ENCODE measurements around the gene ZYG11B.
A peak's percentile ranks its signal among the peaks of the same experiment; 100 is the strongest.
"Not testable (repeated sequence)": the region's sequence is repeated elsewhere in the genome, so short reads cannot be mapped to it uniquely, and the experiment has no call there.

Gene ZYG11B

DNA sequence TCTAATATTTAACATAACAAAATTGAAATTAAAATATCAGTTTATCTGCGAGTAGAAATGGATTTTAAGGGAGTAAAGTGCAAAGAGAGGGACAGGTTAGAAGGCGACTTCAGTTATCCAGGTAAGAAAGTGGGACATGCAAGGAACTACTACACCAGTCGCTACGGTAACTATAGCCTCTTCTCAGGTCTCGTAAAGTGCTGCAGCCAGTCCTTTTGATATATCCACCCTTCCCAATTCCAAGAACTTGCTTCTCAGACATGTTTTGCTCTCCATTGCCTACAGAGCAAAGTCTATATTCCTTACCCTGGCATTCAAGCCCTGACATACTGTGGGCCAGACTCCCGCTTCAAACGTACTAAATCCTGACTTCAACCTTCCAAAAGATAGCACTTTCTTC, 30.6 kb upstream of the ZYG11B start:
- Mint-ChIP-seq H3K27me3 (no peaks in the 10 kb centered on the region), H3K27ac (no peak overlapping the region), H3K4me1 (peaks cover 22 to 40% of the 10 kb centered on the region in 2 donors), H3K9me3 (no peaks in the 10 kb centered on the region), H3K36me3 (peaks cover 26 to 45% of the 10 kb centered on the region in 2 donors), H3K4me3 (peak overlapping the region; percentile 5 to 46)
- no peak for ATAC-seq (replicated peaks)
- no peak for DNase-seq

DNA sequence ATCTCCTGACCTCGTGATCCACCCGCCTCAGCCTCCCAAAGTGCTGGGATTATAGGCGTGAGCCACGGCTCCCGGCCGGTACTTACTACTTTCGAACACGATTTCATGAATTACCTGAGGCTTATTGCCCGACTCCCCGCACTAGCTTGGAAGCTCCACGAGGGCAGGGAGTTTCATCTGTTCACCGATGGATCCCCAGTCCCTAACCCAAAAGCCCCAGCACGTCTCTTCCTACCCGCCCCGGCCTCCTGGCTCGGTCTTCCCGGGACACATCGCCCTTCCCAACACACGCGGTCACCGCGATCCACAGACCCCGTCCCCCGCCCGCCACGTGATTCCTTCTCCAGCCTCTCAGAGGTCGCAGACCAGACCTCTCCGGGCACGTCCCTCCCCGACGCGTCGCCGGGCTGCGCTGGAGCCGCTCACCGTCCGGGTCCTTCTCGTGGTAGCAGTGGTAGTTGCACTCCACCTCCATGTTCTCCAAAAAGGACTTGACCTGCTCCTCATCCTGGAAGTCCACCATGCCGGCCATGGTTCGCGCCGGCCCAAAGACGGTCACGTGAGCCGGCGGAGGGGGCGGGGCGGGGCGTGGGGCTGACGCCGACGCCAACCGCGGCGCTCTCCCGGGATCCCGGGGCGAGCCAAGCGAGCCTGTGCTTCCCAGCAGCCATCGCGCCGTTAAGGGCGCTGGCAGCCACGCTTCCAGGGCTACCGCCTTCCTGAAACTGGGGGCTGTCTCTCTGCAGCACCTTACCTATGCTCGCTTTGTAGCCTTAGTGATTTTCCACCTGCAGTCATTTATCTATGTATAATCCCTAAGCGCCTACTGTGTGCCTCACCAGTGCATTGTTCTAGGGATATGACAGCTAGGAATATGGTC, 28.2 kb upstream of the ZYG11B start, which contains the start of gene COA7:
TSS of gene COA7 (minus strand) at position 553 of the 880 bp plus-strand sequence. CDS start at position 532, 21 bp downstream.
- Mint-ChIP-seq H3K4me3 (peak within 1 kb of the TSS; percentile 92 to 96), H3K4me1 (peaks cover 21 to 41% of the 10 kb centered on the region in 2 donors), H3K27me3 (no peaks in the 10 kb centered on the region), H3K36me3 (peaks cover 8 to 30% of the 10 kb centered on the region in 2 donors), H3K27ac (peak within 1 kb of the TSS; percentile 98), H3K9me3 (no peaks in the 10 kb centered on the region)
- DNase-seq, result peak; percentile 63
- ATAC-seq (replicated peaks), result peak; percentile 66 to 67

GRCh38 chr1:52702886-52703787, 23.1 kb upstream of the ZYG11B start:
- H3K27ac Mint-ChIP-seq, result peak overlapping the region; percentile 98
- ATAC-seq (replicated peaks) (peak; percentile 92), DNase-seq (peak; percentile 89)
- H3K4me1 Mint-ChIP-seq, result peaks cover 10 to 24% of the 10 kb centered on the region in 2 donors
- H3K36me3 Mint-ChIP-seq, result peaks cover under 1 to 2% of the 10 kb centered on the region in 2 donors
- no peaks in the 10 kb centered on the region for H3K9me3 Mint-ChIP-seq
- H3K27me3 Mint-ChIP-seq, result peaks cover 6 to 18% of the 10 kb centered on the region in 2 donors
- H3K4me3 Mint-ChIP-seq, result peak overlapping the region; percentile 89 to 92

DNA sequence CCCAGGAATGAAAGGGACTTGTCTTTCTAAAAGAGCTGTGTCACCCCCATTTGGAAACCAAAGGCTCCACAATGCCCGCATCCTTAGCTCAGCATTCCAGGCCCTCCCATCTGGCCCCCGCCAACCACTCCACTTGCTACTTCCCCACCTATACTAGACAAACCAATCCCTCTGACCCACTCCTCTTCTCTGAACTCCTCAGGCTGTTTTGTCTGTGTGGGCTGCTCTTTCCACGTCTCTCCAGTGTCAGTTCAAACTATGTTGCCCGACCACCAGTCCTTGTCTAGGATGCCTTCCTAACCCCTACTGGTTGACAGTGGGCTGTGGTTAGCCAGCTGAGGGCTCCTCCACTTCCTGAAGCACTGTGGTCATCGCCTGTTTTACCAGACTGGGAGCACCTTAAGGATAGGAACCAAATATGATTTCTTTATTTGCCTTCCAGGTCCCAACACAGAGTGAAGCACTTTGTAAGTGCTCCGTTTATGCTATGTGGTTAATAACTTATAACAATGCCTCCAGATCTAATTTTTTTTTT, 20.1 kb upstream of the ZYG11B start:
- Mint-ChIP-seq H3K36me3 (no peaks in the 10 kb centered on the region), H3K27ac (no peak overlapping the region), H3K4me1 (peaks cover 8 to 15% of the 10 kb centered on the region in 2 donors), H3K27me3 (peaks cover 10 to 18% of the 10 kb centered on the region in 2 donors), H3K4me3 (no peak overlapping the region), H3K9me3 (no peaks in the 10 kb centered on the region)
- ATAC-seq (replicated peaks) (no peak), DNase-seq (no peak)

GRCh38 chr1:52706941-52707926, 19.0 kb upstream of the ZYG11B start:
- Mint-ChIP-seq H3K36me3 (no peaks in the 10 kb centered on the region), H3K9me3 (peaks cover 0 to 2% of the 10 kb centered on the region in 2 donors), H3K4me3 (no peak overlapping the region), H3K27me3 (peaks cover 10 to 18% of the 10 kb centered on the region in 2 donors), H3K4me1 (peaks cover 8 to 14% of the 10 kb centered on the region in 2 donors), H3K27ac (no peak overlapping the region)
- ATAC-seq (replicated peaks), result no peak
- no peak for DNase-seq

GRCh38 chr1:52707927-52708655, 18.2 kb upstream of the ZYG11B start:
- Mint-ChIP-seq H3K27ac (no peak overlapping the region), H3K4me1 (peaks cover 6 to 8% of the 10 kb centered on the region in 2 donors), H3K4me3 (no peak overlapping the region), H3K27me3 (peaks cover 10 to 18% of the 10 kb centered on the region in 2 donors), H3K36me3 (no peaks in the 10 kb centered on the region), H3K9me3 (peaks cover 0 to 2% of the 10 kb centered on the region in 2 donors)
- DNase-seq (no peak), ATAC-seq (replicated peaks) (no peak)

DNA sequence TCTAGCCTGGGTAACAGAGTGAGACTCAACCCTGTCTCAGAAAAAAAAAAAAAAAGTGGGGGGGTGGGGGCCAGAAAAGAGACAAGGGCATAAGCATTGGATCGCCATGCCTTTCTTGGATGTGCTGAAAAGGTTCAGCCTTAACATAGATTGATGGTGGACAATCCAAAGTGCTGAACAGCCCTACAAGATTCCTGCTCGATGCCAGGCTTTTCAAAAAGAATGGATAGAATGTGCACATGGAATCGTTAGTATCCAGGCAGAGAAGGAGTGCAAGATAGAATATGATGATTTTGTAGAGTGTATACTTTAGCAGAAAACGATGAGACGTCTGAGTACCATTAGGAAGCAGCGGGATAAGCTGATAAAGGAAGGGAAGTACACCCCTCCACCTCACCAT, 17.2 kb upstream of the ZYG11B start:
- no peak overlapping the region for H3K4me3 Mint-ChIP-seq
- H3K27me3 Mint-ChIP-seq, result peaks cover 10 to 18% of the 10 kb centered on the region in 2 donors
- no peak for DNase-seq
- no peaks in the 10 kb centered on the region for H3K36me3 Mint-ChIP-seq
- no peaks in the 10 kb centered on the region for H3K4me1 Mint-ChIP-seq
- H3K27ac Mint-ChIP-seq, result no peak overlapping the region
- ATAC-seq (replicated peaks), result no peak
- H3K9me3 Mint-ChIP-seq, result peaks cover 0 to 2% of the 10 kb centered on the region in 2 donors

- H3K9me3 Mint-ChIP-seq, result peaks cover 0 to 2% of the 10 kb centered on the region in 2 donors
Observed at GRCh38 chr1:52713590-52713989, 12.7 kb upstream of the ZYG11B start.

DNA sequence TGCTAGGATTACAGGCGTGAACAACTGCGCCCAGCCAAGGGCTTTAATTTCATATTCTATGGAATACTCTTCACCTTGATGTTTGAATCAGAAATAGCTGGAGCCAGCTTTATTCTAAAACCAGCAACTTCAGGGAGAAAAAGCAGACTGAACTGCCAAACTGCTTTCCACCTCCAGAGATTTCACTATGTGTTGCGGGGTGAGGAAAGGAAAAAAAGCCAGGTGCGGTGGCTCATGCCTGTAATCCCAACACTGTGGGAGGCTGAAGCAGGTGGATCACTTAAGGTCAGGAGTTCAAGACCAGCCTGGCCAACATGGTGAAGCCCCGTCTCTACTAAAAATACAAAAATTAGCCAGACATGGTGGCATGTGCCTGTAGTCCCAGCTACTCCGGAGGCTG, 11.0 kb upstream of the ZYG11B start:
- ATAC-seq (replicated peaks); H3K27ac Mint-ChIP-seq: not testable (repeated sequence)

More at GRCh38 chr1:52713590-52713989, 12.7 kb upstream of the ZYG11B start:
- Mint-ChIP-seq H3K36me3 (no peaks in the 10 kb centered on the region), H3K4me1 (no peaks in the 10 kb centered on the region), H3K4me3 (no peak overlapping the region), H3K27me3 (no peaks in the 10 kb centered on the region), H3K27ac (no peak overlapping the region)
- ATAC-seq (replicated peaks), result no peak
- no peak for DNase-seq

DNA sequence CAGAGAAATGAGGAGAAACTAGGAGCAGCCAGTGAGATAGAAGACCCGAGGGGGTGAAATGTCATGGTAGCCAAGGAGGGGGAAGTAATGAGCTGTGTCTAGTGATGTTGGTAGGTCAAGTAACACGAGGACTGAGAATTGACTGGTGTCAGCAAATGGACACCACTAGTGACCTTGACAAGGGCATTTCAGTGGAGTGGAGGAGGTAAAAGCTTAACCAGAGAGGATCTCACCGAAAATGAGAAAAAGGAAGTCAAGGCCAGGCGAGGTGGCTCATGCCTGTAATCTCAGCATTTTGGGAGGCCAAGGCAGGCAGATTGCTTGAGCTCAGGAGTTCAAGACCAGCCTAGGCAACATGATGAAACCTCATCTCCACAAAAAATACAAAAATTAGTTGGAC, 3.0 kb upstream of the ZYG11B start:
- Mint-ChIP-seq H3K27me3 (peaks cover 0 to 5% of the 10 kb centered on the region in 2 donors), H3K36me3 (no peaks in the 10 kb centered on the region), H3K4me1 (peaks cover 13 to 30% of the 10 kb centered on the region in 2 donors), H3K9me3 (no peaks in the 10 kb centered on the region), H3K4me3 (no peak overlapping the region), H3K27ac (no peak overlapping the region)
- DNase-seq (no peak), ATAC-seq (replicated peaks) (no peak)

More for the DNA sequence above, 11.0 kb upstream of the ZYG11B start:
- not testable (repeated sequence) for H3K4me3 Mint-ChIP-seq, H3K9me3 Mint-ChIP-seq, H3K27me3 Mint-ChIP-seq, H3K36me3 Mint-ChIP-seq, H3K4me1 Mint-ChIP-seq, DNase-seq

DNA sequence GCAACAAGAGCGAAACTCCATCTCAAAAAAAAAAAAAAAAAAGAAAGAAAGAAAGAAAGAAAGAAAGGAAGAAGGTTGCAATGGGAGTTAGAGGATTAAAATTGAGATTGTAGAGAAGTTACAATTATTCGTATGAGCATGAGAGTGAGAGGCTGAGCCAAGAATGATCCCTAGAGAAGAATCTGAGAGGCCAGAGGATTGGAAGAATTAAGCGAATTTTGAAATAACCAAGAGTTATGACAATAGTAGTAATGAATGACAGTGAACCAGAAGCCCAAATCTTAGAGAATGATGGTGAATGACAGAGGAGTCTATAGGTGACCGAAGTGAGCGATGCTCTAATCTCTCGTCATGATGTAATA, 369 bp upstream of the ZYG11B start:
- no peaks in the 10 kb centered on the region for H3K9me3 Mint-ChIP-seq
- peaks cover 0 to 5% of the 10 kb centered on the region in 2 donors for H3K36me3 Mint-ChIP-seq
- peak overlapping the region; percentile 68 for H3K27ac Mint-ChIP-seq
- H3K4me1 Mint-ChIP-seq, result peaks cover 16 to 37% of the 10 kb centered on the region in 2 donors
- peak overlapping the region; percentile 80 to 88 for H3K4me3 Mint-ChIP-seq
- ATAC-seq (replicated peaks) (no peak), DNase-seq (no peak)
- H3K27me3 Mint-ChIP-seq, result peaks cover 0 to 5% of the 10 kb centered on the region in 2 donors

- Mint-ChIP-seq H3K27ac (peak overlapping the region; percentile 85), H3K27me3 (peaks cover 0 to 5% of the 10 kb centered on the region in 2 donors), H3K4me1 (peaks cover 20 to 42% of the 10 kb centered on the region in 2 donors), H3K36me3 (peaks cover 4 to 8% of the 10 kb centered on the region in 2 donors), H3K9me3 (no peaks in the 10 kb centered on the region), H3K4me3 (peak overlapping the region; percentile 88 to 95)
- DNase-seq, result no peak
- ATAC-seq (replicated peaks), result no peak
Observed at GRCh38 chr1:52727114-52727586, 897 bp downstream of the ZYG11B start.
